Endothelial cell of hepatic sinusoid (primary cell): ENCODE measurements around the gene PGRMC1.
"Not testable (repeated sequence)": the region's sequence is repeated elsewhere in the genome, so short reads cannot be mapped to it uniquely, and the experiment has no call there.

Experiments
- in situ Hi-C: cut with HindIII; loops from 2 replicates; pipeline ENCODE4 v1.10.0; 2017; ENCODE audit warnings: low sequenced_read_pairs

PGRMC1 gene

GRCh38 chrX:119235872-119236622, at the start of gene PGRMC1:
PGRMC1 (plus strand) TSS chrX:119236285; CDS start chrX:119236364, 79 bp downstream.
- in situ Hi-C loops: no loop called here

- in situ Hi-C loops: no loop called here
Observed at GRCh38 chrX:119186763-119187162, 49.3 kb upstream of the PGRMC1 start.

GRCh38 chrX:119187298-119187697, 48.8 kb upstream of the PGRMC1 start:
- in situ Hi-C loops: no loop called here

- in situ Hi-C loops: no loop called here
Observed at GRCh38 chrX:119189115-119189514, 47.0 kb upstream of the PGRMC1 start.

GRCh38 chrX:119189595-119189994, 46.5 kb upstream of the PGRMC1 start:
- in situ Hi-C loops: no loop called here

- in situ Hi-C loops: no loop called here
Observed at GRCh38 chrX:119190091-119190681, 45.9 kb upstream of the PGRMC1 start.

GRCh38 chrX:119190831-119191230, 45.3 kb upstream of the PGRMC1 start:
- in situ Hi-C loops: no loop called here

- in situ Hi-C loops: no loop called here
Observed at GRCh38 chrX:119194621-119195020, 41.5 kb upstream of the PGRMC1 start.

- in situ Hi-C loops: no loop called here
Observed at GRCh38 chrX:119201570-119201969, 34.5 kb upstream of the PGRMC1 start.

- in situ Hi-C loops: no loop called here
Observed at GRCh38 chrX:119206203-119206602, 29.9 kb upstream of the PGRMC1 start.

GRCh38 chrX:119207483-119207882, 28.6 kb upstream of the PGRMC1 start:
- in situ Hi-C loops: not testable (repeated sequence)

GRCh38 chrX:119208401-119209057, 27.6 kb upstream of the PGRMC1 start:
- in situ Hi-C loops: no loop called here

- in situ Hi-C loops: not testable (repeated sequence)
Observed at GRCh38 chrX:119210931-119211648, 25.0 kb upstream of the PGRMC1 start.

- in situ Hi-C loops: no loop called here
Observed at GRCh38 chrX:119211649-119212014, 24.5 kb upstream of the PGRMC1 start.

- in situ Hi-C loops: no loop called here
Observed at GRCh38 chrX:119218198-119218597, 17.9 kb upstream of the PGRMC1 start.

GRCh38 chrX:119222932-119223331, 13.2 kb upstream of the PGRMC1 start:
- in situ Hi-C loops: no loop called here

GRCh38 chrX:119223783-119224182, 12.3 kb upstream of the PGRMC1 start:
- in situ Hi-C loops: no loop called here

GRCh38 chrX:119226446-119226845, 9.6 kb upstream of the PGRMC1 start:
- in situ Hi-C loops: no loop called here

- in situ Hi-C loops: no loop called here
Observed at GRCh38 chrX:119228512-119229252, 7.4 kb upstream of the PGRMC1 start.

- in situ Hi-C loops: no loop called here
Observed at GRCh38 chrX:119229253-119229615, 6.9 kb upstream of the PGRMC1 start.

- in situ Hi-C loops: no loop called here
Observed at GRCh38 chrX:119230850-119231249, 5.2 kb upstream of the PGRMC1 start.
